Suprapubic skin (tissue), 3 donors: ENCODE data around the gene POLR2J.
"Not testable (repeated sequence)": the region's sequence is repeated elsewhere in the genome, so short reads cannot be mapped to it uniquely, and the experiment has no call there.

Source experiments
- EP300 ChIP-seq: sonication (generic); formaldehyde crosslinking; IDR thresholded peaks from one replicate; pipeline ENCODE4 v1.6.1; 2017; ENCODE audit warnings: antibody characterized with exemption
- POLR2A ChIP-seq, 2 donors: fragments of 450-650 bp; IDR thresholded peaks; one replicate each; pipeline ENCODE4 v1.6.1; 2017; ENCODE audit warnings: antibody characterized with exemption in 2 of 2, mild to moderate bottlenecking in 2 of 2, moderate library complexity in 2 of 2
- TF ChIP-seq, protein P1 (sequence below), 2 donors: fragments of 200-600 bp in 1 of 2; fragments of 450-650 bp in 1 of 2; sonication (generic) in 1 of 2; IDR thresholded peaks; one replicate each; pipeline ENCODE4 v1.5.1; 2016 to 2019; ENCODE audit warnings: antibody characterized with exemption in 2 of 2, mild to moderate bottlenecking in 1 of 2, moderate library complexity in 1 of 2

DNA sequence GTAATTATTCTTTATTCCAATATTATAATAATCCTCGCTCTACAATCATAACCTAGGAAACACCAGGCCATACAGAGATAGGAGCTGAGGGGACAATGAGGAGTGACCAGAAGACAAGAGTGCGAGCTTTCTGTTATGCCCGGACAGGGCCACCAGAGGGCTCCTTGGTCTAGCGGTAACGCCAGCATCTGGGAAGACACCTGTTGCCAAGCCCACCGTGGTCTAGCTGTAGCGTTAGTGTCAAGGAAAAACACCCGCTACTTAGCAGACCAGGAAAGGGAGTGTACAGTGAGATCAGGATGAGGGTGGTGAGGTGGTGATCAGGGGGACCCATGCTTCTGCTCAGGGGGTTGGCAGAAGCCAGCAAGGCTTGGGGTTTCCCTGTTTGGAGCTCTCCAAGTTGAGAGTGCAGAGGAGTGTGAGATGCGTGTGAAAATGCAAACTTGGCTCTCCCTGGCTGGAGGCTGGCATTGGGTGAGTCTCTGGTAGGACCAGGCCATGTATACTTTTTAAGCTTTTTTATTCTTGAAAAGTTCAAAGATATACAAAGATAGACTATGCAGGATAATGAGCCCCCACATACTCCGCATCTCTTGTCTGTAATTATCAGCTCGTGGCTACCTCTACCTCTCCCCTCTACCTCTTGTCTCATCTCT is 1.4 kb upstream of the POLR2J start:
- TF ChIP-seq, protein P1, sequence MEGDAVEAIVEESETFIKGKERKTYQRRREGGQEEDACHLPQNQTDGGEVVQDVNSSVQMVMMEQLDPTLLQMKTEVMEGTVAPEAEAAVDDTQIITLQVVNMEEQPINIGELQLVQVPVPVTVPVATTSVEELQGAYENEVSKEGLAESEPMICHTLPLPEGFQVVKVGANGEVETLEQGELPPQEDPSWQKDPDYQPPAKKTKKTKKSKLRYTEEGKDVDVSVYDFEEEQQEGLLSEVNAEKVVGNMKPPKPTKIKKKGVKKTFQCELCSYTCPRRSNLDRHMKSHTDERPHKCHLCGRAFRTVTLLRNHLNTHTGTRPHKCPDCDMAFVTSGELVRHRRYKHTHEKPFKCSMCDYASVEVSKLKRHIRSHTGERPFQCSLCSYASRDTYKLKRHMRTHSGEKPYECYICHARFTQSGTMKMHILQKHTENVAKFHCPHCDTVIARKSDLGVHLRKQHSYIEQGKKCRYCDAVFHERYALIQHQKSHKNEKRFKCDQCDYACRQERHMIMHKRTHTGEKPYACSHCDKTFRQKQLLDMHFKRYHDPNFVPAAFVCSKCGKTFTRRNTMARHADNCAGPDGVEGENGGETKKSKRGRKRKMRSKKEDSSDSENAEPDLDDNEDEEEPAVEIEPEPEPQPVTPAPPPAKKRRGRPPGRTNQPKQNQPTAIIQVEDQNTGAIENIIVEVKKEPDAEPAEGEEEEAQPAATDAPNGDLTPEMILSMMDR (IDR thresholded peaks at IDR 0.05), result peak; percentile 42 to 49
- not testable (repeated sequence) for TF ChIP-seq POLR2A (IDR thresholded peaks at IDR 0.05); EP300
